GM12878 (cell line): ENCODE data around the gene SPINK4. TPM values are rescaled to one million over a fixed set of nuclear protein-coding genes. Genes with fewer than 3 reads are reported as not detected.

ENCODE experiments used
- ATAC-seq: fragments of 200-7000 bp; cut with Tn5 transposase; 3 replicates; pipeline ENCODE4 v1.9.1; 2020; ENCODE audit warnings: mild to moderate bottlenecking, moderate library complexity
- BruUV-seq: library from RNA; stranded (reverse); fragments of 400-500 nt; replicated peaks from 2 replicates; lab custom pipeline; 2021; lab: Mats Ljungman, UMichigan
- CTCF ChIA-PET: fragments of 300-600 bp; sonication (Branson Sonifier 250); formaldehyde crosslinking; extraction: SDS; loops from one replicate; lab custom pipeline; 2021; ENCODE audit warnings: inconsistent platforms; lab: Yijun Ruan, JAX
- POLR2A ChIA-PET: fragments of 350-600 bp; formaldehyde crosslinking; extraction: SDS; loops from one replicate; lab custom pipeline; 2021; ENCODE audit warnings: inconsistent platforms; lab: Charles Lee
- RAD21 ChIA-PET: fragments of 300-600 bp; sonication (Branson Sonifier 250); formaldehyde crosslinking; loops from one replicate; lab custom pipeline; 2023; ENCODE audit warnings: antibody characterized with exemption; ENCODE audit not compliant: unreplicated experiment; lab: Charles Lee
- SMC1A ChIA-PET: fragments of 300-600 bp; sonication (Branson Sonifier 250); formaldehyde crosslinking; loops from one replicate; lab custom pipeline; 2023; ENCODE audit not compliant: unreplicated experiment, uncharacterized antibody; lab: Charles Lee
- DNase-seq: peaks from one replicate; pipeline ENCODE4 v3.0.0-alpha.2; 2011; ENCODE audit warnings: low read depth, low spot score
- FAIRE-seq: peaks from 3 replicates; lab custom pipeline; 2011; peaks lifted over from hg19 to GRCh38; lab: Jason Lieb, UNC
- H2AFZ ChIP-seq: 2 replicates; pipeline ENCODE4 v1.6.0; 2011; ENCODE audit warnings: low read depth, low read length, control low read depth; ENCODE audit not compliant: control insufficient read depth
- H3K27ac ChIP-seq: 2 replicates; pipeline ENCODE4 v1.5.1; 2011; ENCODE audit warnings: control low read depth; ENCODE audit not compliant: control insufficient read depth, insufficient read depth
- H3K27me3 ChIP-seq, 2 experiments: replicated peaks in 1 of 2; 2 replicates each; pipeline versions ENCODE4 v1.6.0 to v1.6.1; 2011; ENCODE audit warnings: low read length in 1 of 2; ENCODE audit not compliant: control insufficient read depth in 2 of 2, insufficient read depth in 2 of 2
- H3K36me3 ChIP-seq, 2 experiments: 2 replicates each; pipeline ENCODE4 v1.5.1; 2011; ENCODE audit warnings: low read length in 1 of 2; ENCODE audit not compliant: control insufficient read depth in 2 of 2, insufficient read depth in 2 of 2
- H3K4me1 ChIP-seq: 2 replicates; pipeline ENCODE4 v1.6.1; 2011; ENCODE audit warnings: mild to moderate bottlenecking, low read length, moderate library complexity, mixed read lengths; ENCODE audit not compliant: control insufficient read depth, insufficient read depth
- H3K4me2 ChIP-seq: 2 replicates; pipeline ENCODE4 v1.6.0; 2011; ENCODE audit warnings: control low read depth; ENCODE audit not compliant: control insufficient read depth, insufficient read depth
- H3K4me3 ChIP-seq: fragments of 200-600 bp; sonication (generic); 2 replicates; pipeline ENCODE4 v1.5.1; 2016
- H3K79me2 ChIP-seq: 2 replicates; pipeline ENCODE4 v1.6.0; 2011; ENCODE audit warnings: low read length; ENCODE audit not compliant: control insufficient read depth, insufficient read depth
- H3K9ac ChIP-seq: 2 replicates; pipeline ENCODE4 v1.8.0; 2011; ENCODE audit warnings: low read length, control low read depth, mixed read lengths; ENCODE audit not compliant: control insufficient read depth, insufficient read depth
- H3K9me3 ChIP-seq: replicated peaks from 3 replicates; pipeline ENCODE4 v1.5.1; 2011; ENCODE audit warnings: mild to moderate bottlenecking, low read length; ENCODE audit not compliant: control insufficient read depth, insufficient read depth
- H4K20me1 ChIP-seq: 2 replicates; pipeline ENCODE4 v1.6.0; 2011; ENCODE audit not compliant: control insufficient read depth, insufficient read depth
- BACH1 ChIP-seq: fragments of 450-650 bp; IDR thresholded peaks from 2 replicates; pipeline ENCODE4 v1.6.1; 2017; ENCODE audit warnings: mild to moderate bottlenecking, borderline replicate concordance
- BRCA1 ChIP-seq: IDR thresholded peaks from 2 replicates; pipeline ENCODE4 v1.6.1; 2011; ENCODE audit warnings: low read depth, low read length, improper control_type of control experiment
- ETV6 ChIP-seq, 2 experiments: fragments of 450-650 bp in 1 of 2; IDR thresholded peaks in 1 of 2; conservative IDR thresholded peaks in 1 of 2; 2 replicates each; pipeline ENCODE4 v1.6.1; 2014; ENCODE audit warnings: antibody characterized with exemption in 1 of 2, borderline replicate concordance in 1 of 2, low read depth in 1 of 2, mild to moderate bottlenecking in 1 of 2, moderate library complexity in 1 of 2
- NFYB ChIP-seq: IDR thresholded peaks from 2 replicates; pipeline ENCODE4 v1.6.1; 2011; ENCODE audit warnings: low read depth, mild to moderate bottlenecking, low read length, improper control_type of control experiment, moderate library complexity; ENCODE audit not compliant: insufficient read depth
- NRF1 ChIP-seq: conservative IDR thresholded peaks from 2 replicates; pipeline ENCODE4 v1.6.1; 2011; ENCODE audit warnings: mild to moderate bottlenecking, low read depth, low read length, improper control_type of control experiment
- SREBF1 ChIP-seq: IDR thresholded peaks from 2 replicates; pipeline ENCODE4 v1.6.1; 2012; ENCODE audit warnings: mild to moderate bottlenecking, low read length
- STAT3 ChIP-seq: IDR thresholded peaks from 2 replicates; pipeline ENCODE4 v1.6.1; 2011; ENCODE audit warnings: low read depth, low read length, improper control_type of control experiment
- TCF3 ChIP-seq: IDR thresholded peaks from 2 replicates; pipeline ENCODE4 v1.6.1; 2012; ENCODE audit warnings: low read depth, mild to moderate bottlenecking, low read length, borderline replicate concordance; ENCODE audit not compliant: insufficient read depth
- YBX1 ChIP-seq: fragments of 450-650 bp; IDR thresholded peaks from 2 replicates; pipeline ENCODE4 v1.6.1; 2016; ENCODE audit warnings: antibody characterized with exemption
- WGBS: methylation state at CpG from one replicate; pipeline ENCODE4 v1.1.6; 2016; ENCODE audit warnings: low lambda C conversion rate; ENCODE audit not compliant: insufficient replicate concordance, insufficient coverage; ENCODE audit errors: missing lambda C conversion rate; 5-methylcytosine and 5-hydroxymethylcytosine counted together
- in situ Hi-C: fragments of 300-500 bp; cut with MboI; formaldehyde crosslinking; loops from 9 replicates; pipeline ENCODE4 v1.14.3; 2018; ENCODE audit warnings: mixed read lengths
- intact Hi-C: fragments of 100-400 bp; cut with micrococcal nuclease; formaldehyde crosslinking; loops from one replicate; pipeline ENCODE4 v1.14.2; 2022; ENCODE audit not compliant: unreplicated experiment
- polyA plus RNA-seq, 11 experiments: library from polyadenylated mRNA; depleted of rRNA in 4 of 11; unstranded in 6 of 11; stranded (reverse) in 5 of 11; fragments of >200 nt; fragmentation: Nextera tagmentation in 4 of 11; fragmentation: Illumina TruSeq in 1 of 11; extraction: Ambion mirVana in 4 of 11; extraction: Trizol in 1 of 11; gene quantifications; 1 replicate in 1 of 11; 2 replicates in 10 of 11; pipeline versions ENCODE4 v1.2.1 to v1.2.3, GENCODE V29; 2011 to 2016; ENCODE audit warnings: inconsistent platforms in 2 of 11, missing spikeins in 2 of 11, low read depth in 1 of 11
- total RNA-seq, 4 experiments: library from RNA; depleted of rRNA in 3 of 4; stranded (reverse); fragments of >200 nt in 3 of 4; fragmentation: Illumina TruSeq in 1 of 4; extraction: Trizol in 1 of 4; gene quantifications; 2 replicates each; pipeline versions ENCODE4 v1.2.1 to v1.2.3, GENCODE V29; 2013 to 2021
- TF ChIP-seq, protein P1 (sequence below): fragments of 450-650 bp; IDR thresholded peaks from 2 replicates; pipeline ENCODE4 v1.6.1; 2016; ENCODE audit warnings: mild to moderate bottlenecking, moderate library complexity, borderline replicate concordance

The SPINK4 gene
- total and polyA plus RNA-seq, 10 of the 15 experiments (the other 5 are each of a cell fraction or from before 2014, with no cell fraction given), result not detected

DNA sequence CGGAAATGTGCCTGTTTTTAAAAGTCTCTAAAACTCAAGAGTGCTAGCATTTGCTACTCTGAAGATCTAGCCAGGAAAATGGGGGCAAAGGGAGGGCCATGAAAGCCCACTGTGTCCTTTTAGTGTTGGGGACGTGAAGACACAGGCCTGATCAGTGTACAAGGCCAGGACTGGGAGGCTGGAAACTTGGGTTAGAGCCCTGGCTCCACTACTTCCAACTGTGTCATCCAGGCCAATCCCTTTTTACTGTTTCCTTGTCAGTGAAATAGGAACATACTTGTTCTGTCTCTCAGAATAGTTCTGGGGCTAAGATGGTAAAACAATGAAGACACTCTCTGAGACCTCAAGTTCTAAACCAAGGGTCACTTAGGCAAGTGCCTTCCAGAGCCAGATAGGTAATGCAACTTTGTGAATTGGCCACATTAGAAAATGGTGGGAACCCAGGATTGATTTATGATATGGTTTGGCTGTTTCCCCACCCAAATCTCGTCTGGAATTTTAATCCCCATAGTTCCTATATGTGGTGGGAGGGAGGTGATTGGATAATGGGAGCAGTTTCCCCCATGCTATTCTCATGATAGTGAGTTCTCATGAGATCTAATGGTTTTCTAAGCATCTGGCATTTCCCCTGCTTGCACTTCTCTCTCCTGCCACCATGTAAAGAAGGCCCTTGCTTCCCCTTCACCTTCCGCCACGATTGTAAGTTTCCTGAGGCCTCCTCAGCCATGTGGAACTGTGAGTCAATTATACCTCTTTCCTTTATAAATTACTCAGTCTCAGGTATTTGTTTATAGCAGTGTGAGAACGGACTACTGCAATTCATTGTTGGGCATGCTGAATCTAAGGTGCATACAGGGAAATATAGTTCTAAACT is 42.5 kb upstream of the SPINK4 start:
- H3K27me3 ChIP-seq, result no peaks in the 10 kb centered on the region
- ChIA-PET RAD21 (no interaction called here), CTCF (interaction anchor here (1.9 kb wide), 1 partner anchor 29 kb away, joined by 5 read pairs; no protein-coding TSS in a partner anchor), SMC1A (interaction anchor here (0.7 kb wide), 1 partner anchor 46 kb away, joined by 3 read pairs; no protein-coding TSS in a partner anchor), POLR2A (interaction anchor here (1.3 kb wide), 1 partner anchor 10 kb away, joined by 3 read pairs; no protein-coding TSS in a partner anchor)
- ATAC-seq (no peak), DNase-seq (no peak), FAIRE-seq (no peak)
- H2AFZ ChIP-seq, result no peak overlapping the region
- intact Hi-C loops (no loop called here), in situ Hi-C loops (no loop called here)
- BruUV-seq, result no TSS peak
- no peaks in the 10 kb centered on the region for H3K9me3 ChIP-seq
- no peaks in the 10 kb centered on the region for H3K36me3 ChIP-seq
- no peak overlapping the region for H3K9ac ChIP-seq
- peaks cover 11% of the 10 kb centered on the region for H3K4me1 ChIP-seq
- no peak overlapping the region for H3K4me3 ChIP-seq
- no peak overlapping the region for H3K27ac ChIP-seq
- no peak overlapping the region for H3K4me2 ChIP-seq
- H4K20me1 ChIP-seq, result no peaks in the 10 kb centered on the region
- peak in 1 of 2 experiments; percentile 28; a peak in 1 of 4 replicates for TF ChIP-seq ETV6 (conservative IDR thresholded peaks at IDR 0.05 in 1 of 2, IDR thresholded peaks at IDR 0.05 in 1 of 2; ENCODE audit: borderline replicate concordance in 1 of 2, low read depth in 1 of 2)
- no peak for TF ChIP-seq BRCA1
- no peaks in the 10 kb centered on the region for H3K79me2 ChIP-seq
- 29% methylated on average over 6 of the region's 6 CpGs for WGBS

DNA sequence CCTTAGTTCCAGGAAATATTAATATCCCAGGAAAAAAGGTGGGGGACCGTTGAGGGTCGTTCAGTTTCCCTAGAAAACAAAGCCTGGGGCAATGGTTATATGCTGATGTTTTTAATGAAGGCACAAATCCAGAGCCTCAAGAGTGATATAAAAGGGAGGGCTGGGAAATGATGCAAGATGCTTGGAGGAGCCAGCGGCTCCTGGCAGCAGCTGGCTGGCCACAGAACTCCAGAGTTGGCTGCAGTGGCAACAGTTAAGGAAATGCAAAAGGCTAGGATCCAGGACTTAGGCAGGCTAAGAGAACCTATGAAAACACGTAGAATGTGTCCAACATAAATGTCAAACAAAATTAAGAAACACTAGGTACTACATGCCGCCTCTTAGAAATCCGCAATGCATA is 41.8 kb upstream of the SPINK4 start:
- SMC1A ChIA-PET, result no interaction called here
- no peak overlapping the region for H3K4me2 ChIP-seq
- 64% methylated on average over 6 of the region's 6 CpGs for WGBS
- TF ChIP-seq NRF1, result no peak
- TF ChIP-seq BACH1, result no peak
- no peak for TF ChIP-seq TCF3
- no peak for TF ChIP-seq YBX1
- no peak for TF ChIP-seq NFYB
- TF ChIP-seq BRCA1, result no peak
- TF ChIP-seq, protein P1, sequence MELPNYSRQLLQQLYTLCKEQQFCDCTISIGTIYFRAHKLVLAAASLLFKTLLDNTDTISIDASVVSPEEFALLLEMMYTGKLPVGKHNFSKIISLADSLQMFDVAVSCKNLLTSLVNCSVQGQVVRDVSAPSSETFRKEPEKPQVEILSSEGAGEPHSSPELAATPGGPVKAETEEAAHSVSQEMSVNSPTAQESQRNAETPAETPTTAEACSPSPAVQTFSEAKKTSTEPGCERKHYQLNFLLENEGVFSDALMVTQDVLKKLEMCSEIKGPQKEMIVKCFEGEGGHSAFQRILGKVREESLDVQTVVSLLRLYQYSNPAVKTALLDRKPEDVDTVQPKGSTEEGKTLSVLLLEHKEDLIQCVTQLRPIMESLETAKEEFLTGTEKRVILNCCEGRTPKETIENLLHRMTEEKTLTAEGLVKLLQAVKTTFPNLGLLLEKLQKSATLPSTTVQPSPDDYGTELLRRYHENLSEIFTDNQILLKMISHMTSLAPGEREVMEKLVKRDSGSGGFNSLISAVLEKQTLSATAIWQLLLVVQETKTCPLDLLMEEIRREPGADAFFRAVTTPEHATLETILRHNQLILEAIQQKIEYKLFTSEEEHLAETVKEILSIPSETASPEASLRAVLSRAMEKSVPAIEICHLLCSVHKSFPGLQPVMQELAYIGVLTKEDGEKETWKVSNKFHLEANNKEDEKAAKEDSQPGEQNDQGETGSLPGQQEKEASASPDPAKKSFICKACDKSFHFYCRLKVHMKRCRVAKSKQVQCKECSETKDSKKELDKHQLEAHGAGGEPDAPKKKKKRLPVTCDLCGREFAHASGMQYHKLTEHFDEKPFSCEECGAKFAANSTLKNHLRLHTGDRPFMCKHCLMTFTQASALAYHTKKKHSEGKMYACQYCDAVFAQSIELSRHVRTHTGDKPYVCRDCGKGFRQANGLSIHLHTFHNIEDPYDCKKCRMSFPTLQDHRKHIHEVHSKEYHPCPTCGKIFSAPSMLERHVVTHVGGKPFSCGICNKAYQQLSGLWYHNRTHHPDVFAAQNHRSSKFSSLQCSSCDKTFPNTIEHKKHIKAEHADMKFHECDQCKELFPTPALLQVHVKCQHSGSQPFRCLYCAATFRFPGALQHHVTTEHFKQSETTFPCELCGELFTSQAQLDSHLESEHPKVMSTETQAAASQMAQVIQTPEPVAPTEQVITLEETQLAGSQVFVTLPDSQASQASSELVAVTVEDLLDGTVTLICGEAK, result no peak
- no peak for TF ChIP-seq SREBF1
- TF ChIP-seq STAT3, result no peak

More for the DNA sequence above, 41.8 kb upstream of the SPINK4 start:
- ChIA-PET RAD21 (no interaction called here), CTCF (no interaction called here), POLR2A (no interaction called here)
- ATAC-seq (no peak), DNase-seq (no peak), FAIRE-seq (no peak)
- BruUV-seq, result no TSS peak
- Histone ChIP-seq H4K20me1 (no peaks in the 10 kb centered on the region), H3K4me1 (peaks cover 17% of the 10 kb centered on the region), H3K27me3 (no peaks in the 10 kb centered on the region), H3K27ac (no peak overlapping the region), H2AFZ (no peak overlapping the region), H3K9ac (no peak overlapping the region), H3K79me2 (no peaks in the 10 kb centered on the region), H3K9me3 (no peaks in the 10 kb centered on the region), H3K36me3 (no peaks in the 10 kb centered on the region), H3K4me3 (no peak overlapping the region)
- in situ Hi-C loops (no loop called here), intact Hi-C loops (no loop called here)
